ENCODE data around the gene AATK.

Gene AATK

GRCh38 chr17:81127526-81128177 is 38.4 kb downstream of the AATK start:
- TF ChIP-seq SPI1 (IDR thresholded peaks at IDR 0.05; ENCODE audit: borderline replicate concordance, low read depth): no peak
- TF ChIP-seq GABPA (IDR thresholded peaks at IDR 0.05; ENCODE audit: low read depth): no peak
- no peak for TF ChIP-seq POLR2AphosphoS5 (IDR thresholded peaks at IDR 0.05; ENCODE audit: low read depth)
- no peak for TF ChIP-seq CTCF (IDR thresholded peaks at IDR 0.05; ENCODE audit: insufficient read depth, low read length)
- no peak for TF ChIP-seq REST (IDR thresholded peaks at IDR 0.05; ENCODE audit: insufficient replicate concordance, low read depth)
- Histone ChIP-seq H3K4me3 (replicated peaks; ENCODE audit: insufficient read depth, low read length) (no peak overlapping the region), H3K27ac (replicated peaks) (no peak overlapping the region), H3K27me3 (ENCODE audit: insufficient read depth, poor library complexity, severe bottlenecking) (no peaks in the 10 kb centered on the region)
- no peak for DNase-seq (ENCODE audit: low read depth in 1 of 2, low spot score in 1 of 2)

- Histone ChIP-seq H3K27me3 (ENCODE audit: insufficient read depth, poor library complexity, severe bottlenecking) (no peaks in the 10 kb centered on the region), H3K4me3 (replicated peaks; ENCODE audit: insufficient read depth, low read length) (no peak overlapping the region), H3K27ac (replicated peaks) (no peak overlapping the region)
- TF ChIP-seq SPI1 (IDR thresholded peaks at IDR 0.05; ENCODE audit: borderline replicate concordance, low read depth) (no peak), POLR2AphosphoS5 (IDR thresholded peaks at IDR 0.05; ENCODE audit: low read depth) (no peak), GABPA (IDR thresholded peaks at IDR 0.05; ENCODE audit: low read depth) (no peak), CTCF (IDR thresholded peaks at IDR 0.05; ENCODE audit: insufficient read depth, low read length) (no peak), REST (IDR thresholded peaks at IDR 0.05; ENCODE audit: insufficient replicate concordance, low read depth) (no peak)
- no peak for DNase-seq (ENCODE audit: low read depth in 1 of 2, low spot score in 1 of 2)
Measured at GRCh38 chr17:81127133-81127455, 38.9 kb downstream of the AATK start.

- no peak overlapping the region for H3K27ac ChIP-seq (replicated peaks)
- no peak overlapping the region for H3K4me3 ChIP-seq (replicated peaks; ENCODE audit: insufficient read depth, low read length)
- DNase-seq (ENCODE audit: low read depth in 1 of 2, low spot score in 1 of 2): no peak
- no peaks in the 10 kb centered on the region for H3K27me3 ChIP-seq (ENCODE audit: insufficient read depth, poor library complexity, severe bottlenecking)
- TF ChIP-seq CTCF (IDR thresholded peaks at IDR 0.05; ENCODE audit: insufficient read depth, low read length): no peak
- no peak for TF ChIP-seq REST (IDR thresholded peaks at IDR 0.05; ENCODE audit: insufficient replicate concordance, low read depth)
- no peak for TF ChIP-seq GABPA (IDR thresholded peaks at IDR 0.05; ENCODE audit: low read depth)
- no peak for TF ChIP-seq SPI1 (IDR thresholded peaks at IDR 0.05; ENCODE audit: borderline replicate concordance, low read depth)
- no peak for TF ChIP-seq POLR2AphosphoS5 (IDR thresholded peaks at IDR 0.05; ENCODE audit: low read depth)
Measured at GRCh38 chr17:81126281-81127132, 39.5 kb downstream of the AATK start.
